ENCODE results near the gene UBA1.

The UBA1 gene

DNA sequence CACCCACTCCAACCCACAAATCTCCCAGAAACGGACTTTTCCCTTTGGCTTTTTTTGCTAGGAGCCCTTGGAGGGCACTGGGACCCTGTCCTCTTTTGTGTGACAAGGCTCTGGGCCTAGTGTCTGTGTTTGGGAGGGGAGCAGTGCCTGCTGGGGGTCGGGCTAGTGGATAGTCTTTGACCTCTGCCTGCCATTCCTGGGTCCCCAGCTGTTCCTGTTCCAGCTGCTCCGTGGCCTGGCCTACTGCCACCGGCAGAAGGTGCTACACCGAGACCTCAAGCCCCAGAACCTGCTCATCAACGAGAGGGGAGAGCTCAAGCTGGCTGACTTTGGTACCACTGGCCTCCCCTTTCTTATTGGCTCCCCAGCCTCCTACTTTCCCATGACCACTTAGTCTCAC lies 32.4 kb downstream of the UBA1 start:
- no peaks in the 10 kb centered on the region for H3K9me2 ChIP-seq (replicated peaks; ENCODE audit: control insufficient read depth, low read length)
- peaks cover 73% of the 10 kb centered on the region for H3K36me3 ChIP-seq (ENCODE audit: control insufficient read depth, low read length)
- H3K4me1 ChIP-seq (ENCODE audit: control insufficient read depth, low read length) = no peaks in the 10 kb centered on the region
- no peaks in the 10 kb centered on the region for H4K20me1 ChIP-seq (ENCODE audit: control insufficient read depth, insufficient read depth, low read depth, low read length)
- no peaks in the 10 kb centered on the region for H3K9me3 ChIP-seq (ENCODE audit: control insufficient read depth, insufficient read depth, low read length)
- H3K79me2 ChIP-seq (ENCODE audit: control insufficient read depth, low read length) = peaks cover 19% of the 10 kb centered on the region
- no peaks in the 10 kb centered on the region for H3F3A ChIP-seq (ENCODE audit: control insufficient read depth, insufficient read depth)
- no peak overlapping the region for H3K4me2 ChIP-seq (ENCODE audit: low read length)
- no peaks in the 10 kb centered on the region for H3K27me3 ChIP-seq (ENCODE audit: control insufficient read depth, low read length)
- H3K4me3 ChIP-seq (ENCODE audit: low read length) = no peak overlapping the region
- no peak overlapping the region for H3K27ac ChIP-seq (ENCODE audit: low read depth, low read length)
- no peak for TF ChIP-seq EZH2phosphoT487 (IDR thresholded peaks at IDR 0.05; ENCODE audit: borderline replicate concordance, low read length)
- TF ChIP-seq, protein P1, sequence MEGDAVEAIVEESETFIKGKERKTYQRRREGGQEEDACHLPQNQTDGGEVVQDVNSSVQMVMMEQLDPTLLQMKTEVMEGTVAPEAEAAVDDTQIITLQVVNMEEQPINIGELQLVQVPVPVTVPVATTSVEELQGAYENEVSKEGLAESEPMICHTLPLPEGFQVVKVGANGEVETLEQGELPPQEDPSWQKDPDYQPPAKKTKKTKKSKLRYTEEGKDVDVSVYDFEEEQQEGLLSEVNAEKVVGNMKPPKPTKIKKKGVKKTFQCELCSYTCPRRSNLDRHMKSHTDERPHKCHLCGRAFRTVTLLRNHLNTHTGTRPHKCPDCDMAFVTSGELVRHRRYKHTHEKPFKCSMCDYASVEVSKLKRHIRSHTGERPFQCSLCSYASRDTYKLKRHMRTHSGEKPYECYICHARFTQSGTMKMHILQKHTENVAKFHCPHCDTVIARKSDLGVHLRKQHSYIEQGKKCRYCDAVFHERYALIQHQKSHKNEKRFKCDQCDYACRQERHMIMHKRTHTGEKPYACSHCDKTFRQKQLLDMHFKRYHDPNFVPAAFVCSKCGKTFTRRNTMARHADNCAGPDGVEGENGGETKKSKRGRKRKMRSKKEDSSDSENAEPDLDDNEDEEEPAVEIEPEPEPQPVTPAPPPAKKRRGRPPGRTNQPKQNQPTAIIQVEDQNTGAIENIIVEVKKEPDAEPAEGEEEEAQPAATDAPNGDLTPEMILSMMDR (IDR thresholded peaks at IDR 0.05; ENCODE audit: low read depth, low read length, poor library complexity, severe bottlenecking) = no peak

DNA sequence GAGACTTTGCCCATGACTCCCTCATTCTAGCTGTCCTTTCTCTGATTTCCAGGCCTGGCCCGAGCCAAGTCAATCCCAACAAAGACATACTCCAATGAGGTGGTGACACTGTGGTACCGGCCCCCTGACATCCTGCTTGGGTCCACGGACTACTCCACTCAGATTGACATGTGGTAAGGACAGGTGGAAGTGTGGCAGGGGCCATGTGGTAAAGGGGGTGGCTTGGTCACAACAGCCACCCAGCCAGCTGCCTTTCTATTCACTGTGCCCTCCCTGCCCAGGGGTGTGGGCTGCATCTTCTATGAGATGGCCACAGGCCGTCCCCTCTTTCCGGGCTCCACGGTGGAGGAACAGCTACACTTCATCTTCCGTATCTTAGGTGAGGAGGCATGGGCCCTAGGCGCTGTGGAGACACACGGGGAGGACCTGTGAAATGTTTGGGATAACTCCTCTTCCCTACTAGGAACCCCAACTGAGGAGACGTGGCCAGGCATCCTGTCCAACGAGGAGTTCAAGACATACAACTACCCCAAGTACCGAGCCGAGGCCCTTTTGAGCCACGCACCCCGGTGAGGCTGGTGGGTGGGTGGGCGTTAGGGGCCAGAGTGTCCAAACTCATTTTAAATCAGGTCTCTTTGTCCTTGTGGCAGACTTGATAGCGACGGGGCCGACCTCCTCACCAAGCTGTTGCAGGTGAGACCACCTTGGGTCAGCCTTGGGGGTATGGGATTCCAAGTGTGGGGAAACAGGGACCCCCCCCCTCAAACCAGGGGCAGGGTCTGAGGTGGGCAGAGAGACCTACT lies 33.1 kb downstream of the UBA1 start:
- TF ChIP-seq, protein P1 (IDR thresholded peaks at IDR 0.05; ENCODE audit: low read depth, low read length, poor library complexity, severe bottlenecking) = no peak
- TF ChIP-seq EZH2phosphoT487 (IDR thresholded peaks at IDR 0.05; ENCODE audit: borderline replicate concordance, low read length) = no peak
- no peaks in the 10 kb centered on the region for H4K20me1 ChIP-seq (ENCODE audit: control insufficient read depth, insufficient read depth, low read depth, low read length)
- no peak overlapping the region for H3K4me3 ChIP-seq (ENCODE audit: low read length)
- no peaks in the 10 kb centered on the region for H3K9me3 ChIP-seq (ENCODE audit: control insufficient read depth, insufficient read depth, low read length)
- H3K36me3 ChIP-seq (ENCODE audit: control insufficient read depth, low read length) = peaks cover 67% of the 10 kb centered on the region
- no peaks in the 10 kb centered on the region for H3K27me3 ChIP-seq (ENCODE audit: control insufficient read depth, low read length)
- H3K4me1 ChIP-seq (ENCODE audit: control insufficient read depth, low read length) = peaks cover 2% of the 10 kb centered on the region; the same call in 1 of the 2 replicates
- no peaks in the 10 kb centered on the region for H3F3A ChIP-seq (ENCODE audit: control insufficient read depth, insufficient read depth)
- H3K4me2 ChIP-seq (ENCODE audit: low read length) = no peak overlapping the region
- H3K79me2 ChIP-seq (ENCODE audit: control insufficient read depth, low read length) = peaks cover 13% of the 10 kb centered on the region
- no peak overlapping the region for H3K27ac ChIP-seq (ENCODE audit: low read depth, low read length)
- H3K9me2 ChIP-seq (replicated peaks; ENCODE audit: control insufficient read depth, low read length) = no peaks in the 10 kb centered on the region

DNA sequence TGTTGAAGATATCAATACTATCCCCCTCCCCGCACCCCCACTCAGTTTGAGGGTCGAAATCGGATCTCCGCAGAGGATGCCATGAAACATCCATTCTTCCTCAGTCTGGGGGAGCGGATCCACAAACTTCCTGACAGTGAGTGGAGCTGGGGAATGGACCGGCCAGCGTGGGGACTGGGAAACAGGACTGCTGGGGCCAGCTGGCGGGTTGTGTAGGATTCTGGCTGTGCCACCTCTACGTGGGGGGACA lies 33.6 kb downstream of the UBA1 start:
- Histone ChIP-seq H3K9me2 (replicated peaks; ENCODE audit: control insufficient read depth, low read length) (no peaks in the 10 kb centered on the region), H3K36me3 (ENCODE audit: control insufficient read depth, low read length) (peaks cover 62% of the 10 kb centered on the region), H3F3A (ENCODE audit: control insufficient read depth, insufficient read depth) (0 out of 2 replicates have a peak, but pooled peaks cover 3% of the 10 kb centered on the region), H3K4me3 (ENCODE audit: low read length) (no peak overlapping the region), H3K4me1 (ENCODE audit: control insufficient read depth, low read length) (peaks cover 7% of the 10 kb centered on the region), H3K79me2 (ENCODE audit: control insufficient read depth, low read length) (peaks cover 7% of the 10 kb centered on the region), H3K27me3 (ENCODE audit: control insufficient read depth, low read length) (no peaks in the 10 kb centered on the region), H3K27ac (ENCODE audit: low read depth, low read length) (no peak overlapping the region), H3K4me2 (ENCODE audit: low read length) (no peak overlapping the region), H4K20me1 (ENCODE audit: control insufficient read depth, insufficient read depth, low read depth, low read length) (no peaks in the 10 kb centered on the region), H3K9me3 (ENCODE audit: control insufficient read depth, insufficient read depth, low read length) (no peaks in the 10 kb centered on the region)
- no peak for TF ChIP-seq EZH2phosphoT487 (IDR thresholded peaks at IDR 0.05; ENCODE audit: borderline replicate concordance, low read length)
- TF ChIP-seq, protein P1 (IDR thresholded peaks at IDR 0.05; ENCODE audit: low read depth, low read length, poor library complexity, severe bottlenecking) = no peak
